K562 (cell line): Measurements from ENCODE around the gene PACC1. TPM values are rescaled to one million over a fixed set of nuclear protein-coding genes. Genes with fewer than 3 reads are reported as not detected.
A peak's percentile ranks its signal among the peaks of the same experiment; 100 is the strongest.

Experiments
- ATF7 ChIP-seq: fragments of 450-650 bp; IDR thresholded peaks from 2 replicates; pipeline ENCODE4 v1.7.1; 2014; ENCODE audit warnings: mild to moderate bottlenecking, moderate library complexity
- BRD4 ChIP-seq: fragments of 200-600 bp; sonication (generic); IDR thresholded peaks from 2 replicates; pipeline ENCODE4 v1.6.1; 2017; ENCODE audit warnings: inconsistent platforms
- C11orf30 ChIP-seq: fragments of 450-650 bp; IDR thresholded peaks from 2 replicates; pipeline ENCODE4 v1.6.1; 2016; ENCODE audit warnings: low read depth, mild to moderate bottlenecking
- CHD1 ChIP-seq: fragments of 200-600 bp; sonication (generic); IDR thresholded peaks from one replicate; pipeline ENCODE4 v1.6.1; 2012; ENCODE audit warnings: mild to moderate bottlenecking, moderate library complexity, low read length, inconsistent platforms
- DMBX1 ChIP-seq: fragments of 250-450 bp; sonication (Bioruptor Pico); IDR thresholded peaks from 2 replicates; pipeline ENCODE4 v1.8.0; 2022; ENCODE audit warnings: inconsistent platforms, mild to moderate bottlenecking, moderate library complexity, borderline replicate concordance
- FOXK2 ChIP-seq, 2 experiments: fragments of 450-650 bp; IDR thresholded peaks in 1 of 2; conservative IDR thresholded peaks in 1 of 2; 2 replicates each; pipeline ENCODE4 v1.6.1; 2016; ENCODE audit warnings: low read depth in 2 of 2, mild to moderate bottlenecking in 1 of 2
- GATA2 ChIP-seq: sonication (generic); formaldehyde crosslinking; IDR thresholded peaks from 2 replicates; pipeline ENCODE4 v1.4.0; 2020; ENCODE audit warnings: mild to moderate bottlenecking, missing genetic modification reagents
- KDM1A ChIP-seq, 2 experiments: fragments of 450-650 bp; IDR thresholded peaks; 2 replicates each; pipeline ENCODE4 v1.6.1; 2016; ENCODE audit warnings: mild to moderate bottlenecking in 2 of 2
- KLF16 ChIP-seq: IDR thresholded peaks from 2 replicates; pipeline ENCODE4 v1.6.1; 2016; ENCODE audit warnings: antibody characterized with exemption
- L3MBTL2 ChIP-seq: fragments of 450-650 bp; IDR thresholded peaks from 2 replicates; pipeline ENCODE4 v1.6.1; 2016; ENCODE audit warnings: mild to moderate bottlenecking, moderate library complexity
- MTA3 ChIP-seq: fragments of 450-650 bp; formaldehyde crosslinking; IDR thresholded peaks from 2 replicates; pipeline ENCODE4 v1.6.1; 2017; ENCODE audit warnings: mild to moderate bottlenecking, borderline replicate concordance
- MYNN ChIP-seq, 2 experiments: sonication (generic); formaldehyde crosslinking in 1 of 2; IDR thresholded peaks; 2 replicates each; pipeline versions ENCODE4 v1.5.0 to v1.6.1; 2016 to 2020; ENCODE audit warnings: antibody characterized with exemption in 1 of 2, missing genetic modification reagents in 1 of 2
- NR3C1 ChIP-seq: sonication (generic); formaldehyde crosslinking; IDR thresholded peaks from 2 replicates; pipeline ENCODE4 v1.8.1; 2022; ENCODE audit warnings: missing genetic modification reagents
- PHB ChIP-seq: fragments of 250-450 bp; sonication (Bioruptor Pico); IDR thresholded peaks from 2 replicates; pipeline ENCODE4 v1.5.0; 2021
- PKNOX1 ChIP-seq: fragments of 450-650 bp; IDR thresholded peaks from 2 replicates; pipeline ENCODE4 v1.6.1; 2016
- RBFOX2 ChIP-seq: fragments of 200-400 bp; formaldehyde crosslinking; IDR thresholded peaks from 2 replicates; pipeline ENCODE4 v1.6.1; 2017; ENCODE audit warnings: low read depth, mild to moderate bottlenecking, low read length, moderate library complexity
- RCOR1 ChIP-seq, 2 experiments: IDR thresholded peaks; 2 replicates each; pipeline ENCODE4 v1.6.1; 2012; ENCODE audit warnings: low read depth in 2 of 2, low read length in 2 of 2, borderline replicate concordance in 1 of 2, improper control_type of control experiment in 1 of 2
- ZFP36 ChIP-seq: fragments of 150-350 bp; IDR thresholded peaks from 2 replicates; pipeline ENCODE4 v1.6.1; 2018; ENCODE audit warnings: low read length, low read depth; ENCODE audit not compliant: partially characterized antibody
- ZNF324 ChIP-seq: fragments of 250-450 bp; sonication (Bioruptor Pico); IDR thresholded peaks from 2 replicates; pipeline ENCODE4 v1.4.0; 2020; ENCODE audit warnings: mild to moderate bottlenecking
- ZNF764 ChIP-seq: fragments of 250-450 bp; sonication (Bioruptor Pico); IDR thresholded peaks from 2 replicates; pipeline ENCODE4 v1.4.0; 2020; ENCODE audit warnings: low read depth, mild to moderate bottlenecking, moderate library complexity
- polyA plus RNA-seq, 8 experiments: library from polyadenylated mRNA; depleted of rRNA in 4 of 8; stranded (reverse) in 5 of 8; unstranded in 3 of 8; fragments of >200 nt; fragmentation: Nextera tagmentation in 2 of 8; fragmentation: Illumina TruSeq in 1 of 8; extraction: Ambion mirVana in 2 of 8; extraction: Trizol in 1 of 8; gene quantifications; 2 replicates each; pipeline versions ENCODE4 v1.2.1 to v1.2.3, GENCODE V29; 2011 to 2014; ENCODE audit warnings: inconsistent platforms in 1 of 8, missing spikeins in 1 of 8
- total RNA-seq, 7 experiments: library from RNA; depleted of rRNA in 6 of 7; stranded (reverse); fragments of >200 nt in 6 of 7; fragmentation: Illumina TruSeq in 2 of 7; extraction: Trizol in 2 of 7; gene quantifications; 2 replicates each; pipeline versions ENCODE4 v1.2.1 to v1.2.3, GENCODE V29; 2011 to 2021; ENCODE audit warnings: low replicate concordance in 1 of 7
- TF ChIP-seq, protein P1 (sequence below): sonication (generic); formaldehyde crosslinking; IDR thresholded peaks from 2 replicates; pipeline ENCODE4 v1.8.1; 2022; ENCODE audit warnings: missing genetic modification reagents
- TF ChIP-seq, protein P2 (sequence below): sonication (generic); formaldehyde crosslinking; IDR thresholded peaks from 2 replicates; pipeline ENCODE4 v1.8.0; 2022; ENCODE audit warnings: missing genetic modification reagents, mild to moderate bottlenecking, moderate library complexity, borderline replicate concordance
- TF ChIP-seq, protein P3 (sequence below): fragments of 450-650 bp; IDR thresholded peaks from 2 replicates; pipeline ENCODE4 v1.6.1; 2017; ENCODE audit warnings: antibody characterized with exemption

Gene PACC1
- total and polyA plus RNA-seq, 9 of the 15 experiments (the other 6 are each of a cell fraction or from before 2014, with no cell fraction given) = 7.1 to 19.3 (median 14.9) TPM

DNA sequence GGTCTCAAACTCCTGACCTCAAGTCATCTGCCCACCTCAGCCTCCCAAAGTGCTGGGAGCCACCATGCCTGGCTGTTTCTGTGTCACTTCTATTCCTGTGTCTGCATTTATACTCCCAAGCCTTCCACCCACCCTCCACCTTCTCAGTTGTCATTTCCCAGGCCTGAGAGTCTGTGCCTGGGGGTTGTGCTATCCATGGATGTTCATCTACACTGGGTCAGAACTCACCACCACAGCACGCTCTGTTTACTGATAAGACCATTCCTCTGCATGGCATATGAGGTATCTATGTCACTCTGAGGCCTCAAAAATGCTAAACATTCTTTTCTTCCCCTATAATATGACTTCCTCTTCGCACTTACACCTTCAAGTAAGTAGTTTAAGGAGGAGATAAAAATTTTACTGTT, 24.1 kb upstream of the PACC1 start (continued):
- peak; percentile 19 to 45; a peak in 2 of 4 replicates for TF ChIP-seq KDM1A (IDR thresholded peaks at IDR 0.05)
- TF ChIP-seq, protein P1, sequence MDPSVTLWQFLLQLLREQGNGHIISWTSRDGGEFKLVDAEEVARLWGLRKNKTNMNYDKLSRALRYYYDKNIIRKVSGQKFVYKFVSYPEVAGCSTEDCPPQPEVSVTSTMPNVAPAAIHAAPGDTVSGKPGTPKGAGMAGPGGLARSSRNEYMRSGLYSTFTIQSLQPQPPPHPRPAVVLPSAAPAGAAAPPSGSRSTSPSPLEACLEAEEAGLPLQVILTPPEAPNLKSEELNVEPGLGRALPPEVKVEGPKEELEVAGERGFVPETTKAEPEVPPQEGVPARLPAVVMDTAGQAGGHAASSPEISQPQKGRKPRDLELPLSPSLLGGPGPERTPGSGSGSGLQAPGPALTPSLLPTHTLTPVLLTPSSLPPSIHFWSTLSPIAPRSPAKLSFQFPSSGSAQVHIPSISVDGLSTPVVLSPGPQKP (CRISPR knock-in tag) = no peak
- 0 out of 2 replicates have a peak, but pooled peaks have one; percentile 50 for TF ChIP-seq GATA2 (CRISPR knock-in tag)
- TF ChIP-seq MTA3 = peak; percentile 62; the same call in 1 of the 2 replicates
- TF ChIP-seq PHB (CRISPR knock-in tag) = no peak
- no peak for TF ChIP-seq ZNF764 (CRISPR knock-in tag)
- no peak for TF ChIP-seq NR3C1
- no peak for TF ChIP-seq C11orf30
- TF ChIP-seq, protein P2, sequence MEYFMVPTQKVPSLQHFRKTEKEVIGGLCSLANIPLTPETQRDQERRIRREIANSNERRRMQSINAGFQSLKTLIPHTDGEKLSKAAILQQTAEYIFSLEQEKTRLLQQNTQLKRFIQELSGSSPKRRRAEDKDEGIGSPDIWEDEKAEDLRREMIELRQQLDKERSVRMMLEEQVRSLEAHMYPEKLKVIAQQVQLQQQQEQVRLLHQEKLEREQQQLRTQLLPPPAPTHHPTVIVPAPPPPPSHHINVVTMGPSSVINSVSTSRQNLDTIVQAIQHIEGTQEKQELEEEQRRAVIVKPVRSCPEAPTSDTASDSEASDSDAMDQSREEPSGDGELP (CRISPR knock-in tag) = no peak
- TF ChIP-seq RCOR1 (IDR thresholded peaks at IDR 0.05; ENCODE audit: borderline replicate concordance in 1 of 2, low read depth in 2 of 2, low read length in 2 of 2) = peak in 1 of 2 experiments; percentile 87; a peak in 3 of 4 replicates
- no peak for TF ChIP-seq CHD1
- TF ChIP-seq FOXK2 (conservative IDR thresholded peaks at IDR 0.05 in 1 of 2, IDR thresholded peaks at IDR 0.05 in 1 of 2; ENCODE audit: low read depth in 2 of 2) = peak; percentile 14 to 28; a peak in 1 of 4 replicates
- TF ChIP-seq, protein P3, sequence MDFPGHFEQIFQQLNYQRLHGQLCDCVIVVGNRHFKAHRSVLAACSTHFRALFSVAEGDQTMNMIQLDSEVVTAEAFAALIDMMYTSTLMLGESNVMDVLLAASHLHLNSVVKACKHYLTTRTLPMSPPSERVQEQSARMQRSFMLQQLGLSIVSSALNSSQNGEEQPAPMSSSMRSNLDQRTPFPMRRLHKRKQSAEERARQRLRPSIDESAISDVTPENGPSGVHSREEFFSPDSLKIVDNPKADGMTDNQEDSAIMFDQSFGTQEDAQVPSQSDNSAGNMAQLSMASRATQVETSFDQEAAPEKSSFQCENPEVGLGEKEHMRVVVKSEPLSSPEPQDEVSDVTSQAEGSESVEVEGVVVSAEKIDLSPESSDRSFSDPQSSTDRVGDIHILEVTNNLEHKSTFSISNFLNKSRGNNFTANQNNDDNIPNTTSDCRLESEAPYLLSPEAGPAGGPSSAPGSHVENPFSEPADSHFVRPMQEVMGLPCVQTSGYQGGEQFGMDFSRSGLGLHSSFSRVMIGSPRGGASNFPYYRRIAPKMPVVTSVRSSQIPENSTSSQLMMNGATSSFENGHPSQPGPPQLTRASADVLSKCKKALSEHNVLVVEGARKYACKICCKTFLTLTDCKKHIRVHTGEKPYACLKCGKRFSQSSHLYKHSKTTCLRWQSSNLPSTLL = no peak
- peak; percentile 63; the same call in 1 of the 2 replicates for TF ChIP-seq PKNOX1
- TF ChIP-seq DMBX1 (CRISPR knock-in tag) = no peak
- TF ChIP-seq MYNN (IDR thresholded peaks at IDR 0.05) = peak; percentile 87
- TF ChIP-seq MYNN (CRISPR knock-in tag; IDR thresholded peaks at IDR 0.05) = no peak
- TF ChIP-seq ATF7 = peak; percentile 49; the same call in 1 of the 2 replicates
- no peak for TF ChIP-seq RBFOX2
- TF ChIP-seq ZNF324 = peak; percentile 94
- peak; percentile 50 for TF ChIP-seq L3MBTL2
- TF ChIP-seq KLF16 = 0 out of 2 replicates have a peak, but pooled peaks have one; percentile 27
- no peak for TF ChIP-seq BRD4
- TF ChIP-seq ZFP36 = peak; percentile 37
